GM12878 (cell line): Measurements from ENCODE around the gene ZNF804A.

Source experiments
- RAD21 ChIP-seq: IDR thresholded peaks from 2 replicates; pipeline ENCODE4 v1.6.1; 2011; ENCODE audit warnings: mild to moderate bottlenecking, low read depth, low read length, moderate library complexity; ENCODE audit not compliant: insufficient read depth
- SRF ChIP-seq, 2 experiments: IDR thresholded peaks; 2 replicates each; pipeline ENCODE4 v1.6.1; 2011; ENCODE audit warnings: low read depth in 2 of 2, low read length in 2 of 2, mild to moderate bottlenecking in 1 of 2, moderate library complexity in 1 of 2
- ZNF622 ChIP-seq: fragments of 450-650 bp; IDR thresholded peaks from 2 replicates; pipeline ENCODE4 v1.6.1; 2017; ENCODE audit warnings: mild to moderate bottlenecking, inconsistent platforms
- TF ChIP-seq, protein P1 (sequence below), 3 experiments: IDR thresholded peaks in 2 of 3; conservative IDR thresholded peaks in 1 of 3; 2 replicates each; pipeline ENCODE4 v1.5.1; 2011; ENCODE audit warnings: low read depth in 3 of 3, low read length in 3 of 3, mild to moderate bottlenecking in 3 of 3, control low read depth in 2 of 3, moderate library complexity in 2 of 3, inconsistent platforms in 1 of 3, mixed read lengths in 1 of 3; ENCODE audit not compliant: control insufficient read depth in 2 of 3, insufficient read depth in 1 of 3; ENCODE audit errors: extremely low read depth in 1 of 3
- TF ChIP-seq, protein P2 (sequence below): IDR thresholded peaks from 2 replicates; pipeline ENCODE4 v1.6.1; 2012; ENCODE audit warnings: low read depth, low read length, improper control_type of control experiment
- TF ChIP-seq, protein P3 (sequence below): IDR thresholded peaks from 2 replicates; pipeline ENCODE4 v1.6.1; 2012; ENCODE audit warnings: low read depth, low read length, improper control_type of control experiment
- TF ChIP-seq, protein P4 (sequence below): fragments of 450-650 bp; IDR thresholded peaks from 2 replicates; pipeline ENCODE4 v1.6.1; 2018; ENCODE audit warnings: borderline replicate concordance, mild to moderate bottlenecking; ENCODE audit not compliant: partially characterized antibody

DNA sequence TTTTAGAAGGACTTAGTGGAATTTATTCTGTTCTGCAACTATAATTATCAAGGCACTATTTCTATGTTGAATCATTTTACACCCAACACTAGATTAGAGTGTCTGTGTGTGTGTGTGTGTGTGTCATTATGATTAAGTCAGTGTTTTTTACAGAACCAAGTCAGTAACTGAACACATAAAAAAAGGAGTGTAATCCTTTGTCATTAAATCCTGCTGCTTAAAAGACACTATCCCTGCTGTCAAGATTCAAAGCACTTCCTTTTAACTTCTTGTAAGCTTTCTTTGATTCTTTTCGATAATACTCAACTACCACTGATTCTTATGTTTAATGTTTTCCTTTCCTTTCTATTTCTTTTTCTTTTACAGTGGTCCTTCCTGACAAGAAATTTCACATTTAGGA, 306.7 kb downstream of the ZNF804A start:
- TF ChIP-seq, protein P1, sequence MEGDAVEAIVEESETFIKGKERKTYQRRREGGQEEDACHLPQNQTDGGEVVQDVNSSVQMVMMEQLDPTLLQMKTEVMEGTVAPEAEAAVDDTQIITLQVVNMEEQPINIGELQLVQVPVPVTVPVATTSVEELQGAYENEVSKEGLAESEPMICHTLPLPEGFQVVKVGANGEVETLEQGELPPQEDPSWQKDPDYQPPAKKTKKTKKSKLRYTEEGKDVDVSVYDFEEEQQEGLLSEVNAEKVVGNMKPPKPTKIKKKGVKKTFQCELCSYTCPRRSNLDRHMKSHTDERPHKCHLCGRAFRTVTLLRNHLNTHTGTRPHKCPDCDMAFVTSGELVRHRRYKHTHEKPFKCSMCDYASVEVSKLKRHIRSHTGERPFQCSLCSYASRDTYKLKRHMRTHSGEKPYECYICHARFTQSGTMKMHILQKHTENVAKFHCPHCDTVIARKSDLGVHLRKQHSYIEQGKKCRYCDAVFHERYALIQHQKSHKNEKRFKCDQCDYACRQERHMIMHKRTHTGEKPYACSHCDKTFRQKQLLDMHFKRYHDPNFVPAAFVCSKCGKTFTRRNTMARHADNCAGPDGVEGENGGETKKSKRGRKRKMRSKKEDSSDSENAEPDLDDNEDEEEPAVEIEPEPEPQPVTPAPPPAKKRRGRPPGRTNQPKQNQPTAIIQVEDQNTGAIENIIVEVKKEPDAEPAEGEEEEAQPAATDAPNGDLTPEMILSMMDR (IDR thresholded peaks at IDR 0.05 in 2 of 3, conservative IDR thresholded peaks at IDR 0.05 in 1 of 3; ENCODE audit: control insufficient read depth in 2 of 3, extremely low read depth in 1 of 3, insufficient read depth in 1 of 3, low read depth in 3 of 3, low read length in 3 of 3): no peak
- TF ChIP-seq SRF (IDR thresholded peaks at IDR 0.05; ENCODE audit: low read depth in 2 of 2, low read length in 2 of 2): no peak
- no peak for TF ChIP-seq ZNF622
- TF ChIP-seq, protein P2, sequence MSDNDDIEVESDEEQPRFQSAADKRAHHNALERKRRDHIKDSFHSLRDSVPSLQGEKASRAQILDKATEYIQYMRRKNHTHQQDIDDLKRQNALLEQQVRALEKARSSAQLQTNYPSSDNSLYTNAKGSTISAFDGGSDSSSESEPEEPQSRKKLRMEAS: no peak
- TF ChIP-seq, protein P3, sequence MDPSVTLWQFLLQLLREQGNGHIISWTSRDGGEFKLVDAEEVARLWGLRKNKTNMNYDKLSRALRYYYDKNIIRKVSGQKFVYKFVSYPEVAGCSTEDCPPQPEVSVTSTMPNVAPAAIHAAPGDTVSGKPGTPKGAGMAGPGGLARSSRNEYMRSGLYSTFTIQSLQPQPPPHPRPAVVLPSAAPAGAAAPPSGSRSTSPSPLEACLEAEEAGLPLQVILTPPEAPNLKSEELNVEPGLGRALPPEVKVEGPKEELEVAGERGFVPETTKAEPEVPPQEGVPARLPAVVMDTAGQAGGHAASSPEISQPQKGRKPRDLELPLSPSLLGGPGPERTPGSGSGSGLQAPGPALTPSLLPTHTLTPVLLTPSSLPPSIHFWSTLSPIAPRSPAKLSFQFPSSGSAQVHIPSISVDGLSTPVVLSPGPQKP: no peak
- TF ChIP-seq, protein P4, sequence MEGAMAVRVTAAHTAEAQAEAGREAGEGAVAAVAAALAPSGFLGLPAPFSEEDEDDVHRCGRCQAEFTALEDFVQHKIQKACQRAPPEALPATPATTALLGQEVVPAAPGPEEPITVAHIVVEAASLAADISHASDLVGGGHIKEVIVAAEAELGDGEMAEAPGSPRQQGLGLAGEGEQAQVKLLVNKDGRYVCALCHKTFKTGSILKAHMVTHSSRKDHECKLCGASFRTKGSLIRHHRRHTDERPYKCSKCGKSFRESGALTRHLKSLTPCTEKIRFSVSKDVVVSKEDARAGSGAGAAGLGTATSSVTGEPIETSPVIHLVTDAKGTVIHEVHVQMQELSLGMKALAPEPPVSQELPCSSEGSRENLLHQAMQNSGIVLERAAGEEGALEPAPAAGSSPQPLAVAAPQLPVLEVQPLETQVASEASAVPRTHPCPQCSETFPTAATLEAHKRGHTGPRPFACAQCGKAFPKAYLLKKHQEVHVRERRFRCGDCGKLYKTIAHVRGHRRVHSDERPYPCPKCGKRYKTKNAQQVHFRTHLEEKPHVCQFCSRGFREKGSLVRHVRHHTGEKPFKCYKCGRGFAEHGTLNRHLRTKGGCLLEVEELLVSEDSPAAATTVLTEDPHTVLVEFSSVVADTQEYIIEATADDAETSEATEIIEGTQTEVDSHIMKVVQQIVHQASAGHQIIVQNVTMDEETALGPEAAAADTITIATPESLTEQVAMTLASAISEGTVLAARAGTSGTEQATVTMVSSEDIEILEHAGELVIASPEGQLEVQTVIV: no peak
- no peak for TF ChIP-seq RAD21
